ENCODE results near the gene CUL2. TPM values are rescaled to one million over a fixed set of nuclear protein-coding genes. Genes with fewer than 3 reads are reported as not detected.

Gene CUL2
- total and polyA plus RNA-seq, 2 experiments from 2014 or later: 17.2 to 38.3 TPM

- ATAC-seq (no peak), DNase-seq (ENCODE audit: low spot score) (no peak)
- peaks cover 11% of the 10 kb centered on the region for H3K9me3 Mint-ChIP-seq
- no peaks in the 10 kb centered on the region; the same call in 2 of the 3 replicates for H3K36me3 Mint-ChIP-seq (ENCODE audit: low read depth)
- no peak overlapping the region for H2AFZ ChIP-seq
- peaks cover 19% of the 10 kb centered on the region for H3K79me2 ChIP-seq (replicated peaks; ENCODE audit: insufficient read depth)
- no peaks in the 10 kb centered on the region for H3F3A ChIP-seq (replicated peaks; ENCODE audit: low read depth)
- peaks cover 17% of the 10 kb centered on the region for H3K4me1 Mint-ChIP-seq
- H3K4me2 ChIP-seq: no peak overlapping the region
- H3K4me1 ChIP-seq (ENCODE audit: insufficient read depth): peaks cover 11% of the 10 kb centered on the region; the same call in 1 of the 2 replicates
- H3K27ac Mint-ChIP-seq: no peak overlapping the region
- no peaks in the 10 kb centered on the region for H3K27me3 ChIP-seq (ENCODE audit: insufficient read depth)
- H4K20me1 ChIP-seq (replicated peaks; ENCODE audit: insufficient read depth): no peaks in the 10 kb centered on the region
- H3K27me3 Mint-ChIP-seq (ENCODE audit: insufficient read depth, low read depth, poor library complexity): peaks cover 2% of the 10 kb centered on the region
- H3K4me3 Mint-ChIP-seq: no peak overlapping the region
- no peak for TF ChIP-seq ZNF462 (CRISPR knock-in tag; IDR thresholded peaks at IDR 0.05)
- peak in 1 of 2 experiments; percentile 19; a peak in 2 of 4 replicates for TF ChIP-seq CTCF (conservative IDR thresholded peaks at IDR 0.05; ENCODE audit: low read depth in 2 of 2)
- no peak overlapping the region for H3K27ac ChIP-seq (ENCODE audit: low read depth)
- no peaks in the 10 kb centered on the region; the same call in 1 of the 2 replicates for H3K36me3 ChIP-seq (ENCODE audit: insufficient read depth)
- no peak overlapping the region for H3K4me3 ChIP-seq
- no peaks in the 10 kb centered on the region for H3K9me2 ChIP-seq (ENCODE audit: insufficient read depth)
These were observed 2.7 kb upstream of the CUL2 start for GRCh38 chr10:35092851-35093250.

Data from GM23338 (cell line).